HG03045 (cell line): ENCODE measurements around the gene CEP95.

Experiments used
- ATAC-seq: cut with Tn5 transposase; IDR thresholded peaks from one replicate; pipeline ENCODE4 v1.9.1; 2021; ENCODE audit warnings: mild to moderate bottlenecking, moderate library complexity; ENCODE audit not compliant: unreplicated experiment

CEP95 gene

GRCh38 chr17:64509179-64509578, 2.4 kb downstream of the CEP95 start:
- ATAC-seq = no peak

GRCh38 chr17:64515419-64515818, 8.6 kb downstream of the CEP95 start:
- ATAC-seq = no peak

- no peak for ATAC-seq
These were observed 9.1 kb downstream of the CEP95 start for GRCh38 chr17:64515829-64516228.

GRCh38 chr17:64519601-64520000, 12.8 kb downstream of the CEP95 start:
- ATAC-seq = no peak

GRCh38 chr17:64520359-64520758, 13.6 kb downstream of the CEP95 start:
- ATAC-seq = no peak

GRCh38 chr17:64527914-64528313, 21.1 kb downstream of the CEP95 start:
- ATAC-seq = no peak

GRCh38 chr17:64529221-64529620, 22.4 kb downstream of the CEP95 start:
- ATAC-seq = no peak

DNA sequence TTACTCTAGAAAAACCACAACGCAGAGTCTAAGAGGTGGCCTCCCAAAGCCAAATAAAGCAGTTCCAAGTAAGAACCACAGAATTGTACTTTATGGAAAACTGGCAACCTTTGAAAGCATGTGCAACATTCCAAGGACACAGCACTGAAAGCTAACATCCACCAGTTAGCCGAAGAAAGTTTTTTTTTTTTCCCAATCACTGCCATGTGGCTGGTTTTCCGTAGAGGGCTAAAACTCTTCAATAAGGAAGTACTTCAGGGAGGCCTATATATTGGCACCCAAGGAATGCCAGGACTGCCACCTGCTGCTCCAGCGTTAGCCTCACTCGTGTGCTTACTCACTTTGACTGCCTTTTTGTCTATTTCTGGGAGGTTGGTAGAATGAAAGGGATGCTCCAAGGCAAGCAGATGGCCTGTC, 25.2 kb downstream of the CEP95 start:
- ATAC-seq = no peak

GRCh38 chr17:64532409-64532808, 25.6 kb downstream of the CEP95 start:
- ATAC-seq = no peak

- ATAC-seq = no peak
These were observed 27.0 kb downstream of the CEP95 start for GRCh38 chr17:64533784-64534183.

- ATAC-seq = no peak
These were observed 27.4 kb downstream of the CEP95 start for GRCh38 chr17:64534187-64534586.

GRCh38 chr17:64535357-64535756, 28.6 kb downstream of the CEP95 start:
- ATAC-seq = no peak

GRCh38 chr17:64536913-64537312, 30.1 kb downstream of the CEP95 start:
- no peak for ATAC-seq

DNA sequence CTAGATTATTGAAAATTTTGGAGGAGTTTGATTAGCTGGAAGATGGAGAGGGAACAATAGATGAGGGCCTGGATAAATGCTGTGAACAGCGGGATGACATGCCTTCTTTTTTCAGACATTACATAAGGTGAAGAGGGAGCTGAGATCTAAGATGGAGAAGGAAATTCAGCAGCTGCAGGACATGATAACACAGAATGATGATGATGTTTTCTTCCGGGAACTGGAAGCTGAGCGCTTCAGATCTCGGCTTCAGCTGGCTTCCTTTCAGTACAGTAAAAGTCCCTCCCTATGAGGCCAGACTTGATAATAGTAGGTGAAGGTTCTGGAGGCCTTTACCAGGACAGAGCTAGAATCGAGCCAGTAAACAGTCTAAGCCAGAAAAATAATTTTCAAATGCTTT, 30.7 kb downstream of the CEP95 start:
- ATAC-seq = no peak

DNA sequence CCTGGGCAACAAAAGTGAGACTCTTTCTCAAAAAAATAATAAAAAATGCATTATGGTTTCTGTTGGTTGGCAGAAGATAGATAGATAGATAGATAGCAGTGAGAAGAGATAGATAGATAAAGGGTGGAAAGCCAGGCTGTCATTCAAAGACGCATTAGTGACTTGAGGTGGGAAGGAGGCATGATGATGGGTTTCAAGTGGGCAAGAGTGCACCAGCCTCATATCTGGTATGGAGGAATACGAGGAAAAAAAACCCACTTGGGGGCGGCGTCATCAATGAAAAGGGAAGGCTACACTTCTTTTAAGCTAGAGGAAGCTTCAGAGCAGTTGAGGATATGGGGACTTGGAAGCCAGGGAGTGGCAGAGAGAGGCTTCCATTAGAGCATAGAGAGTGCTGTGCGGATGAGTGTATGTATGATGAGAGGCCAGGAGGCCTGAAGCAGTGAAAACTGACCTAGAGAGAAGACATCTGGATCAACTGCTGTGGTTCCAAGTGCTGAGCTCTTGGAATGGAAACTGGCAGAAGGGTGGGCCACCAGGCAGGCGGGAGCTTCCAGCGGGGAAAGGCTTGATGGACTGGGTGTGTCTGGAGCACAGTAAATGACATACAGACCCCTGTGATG, 31.8 kb downstream of the CEP95 start:
- no peak for ATAC-seq

DNA sequence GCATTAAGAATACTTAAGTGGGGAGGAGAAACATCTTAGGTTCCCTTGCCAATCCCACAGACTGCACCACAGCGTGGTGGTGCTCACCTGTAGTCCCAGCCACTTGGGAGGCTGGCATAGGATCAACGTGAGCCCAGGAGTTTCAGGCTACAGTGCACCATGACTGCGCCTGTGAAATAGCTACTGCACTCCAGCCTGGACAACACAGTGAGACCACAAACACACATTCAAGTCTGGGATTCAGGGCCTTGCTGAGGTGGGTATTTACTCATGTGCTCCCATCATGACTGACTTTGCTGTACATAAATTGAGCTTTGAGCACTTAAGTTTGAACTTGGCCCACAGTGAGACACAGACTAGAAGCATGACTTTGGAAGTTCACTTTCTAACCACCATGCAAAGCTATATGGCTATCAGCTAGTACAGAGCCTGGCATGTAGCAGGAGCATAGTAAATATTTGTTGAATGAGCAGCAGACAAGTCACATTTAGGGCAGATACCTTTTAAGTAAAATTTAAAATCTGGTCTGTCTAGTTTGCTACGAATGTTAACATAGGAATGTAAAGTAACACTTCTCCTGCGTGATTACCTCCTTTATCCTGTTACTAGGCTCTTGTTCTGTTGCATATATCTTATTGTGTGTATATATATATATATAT, 33.5 kb downstream of the CEP95 start:
- ATAC-seq = no peak

DNA sequence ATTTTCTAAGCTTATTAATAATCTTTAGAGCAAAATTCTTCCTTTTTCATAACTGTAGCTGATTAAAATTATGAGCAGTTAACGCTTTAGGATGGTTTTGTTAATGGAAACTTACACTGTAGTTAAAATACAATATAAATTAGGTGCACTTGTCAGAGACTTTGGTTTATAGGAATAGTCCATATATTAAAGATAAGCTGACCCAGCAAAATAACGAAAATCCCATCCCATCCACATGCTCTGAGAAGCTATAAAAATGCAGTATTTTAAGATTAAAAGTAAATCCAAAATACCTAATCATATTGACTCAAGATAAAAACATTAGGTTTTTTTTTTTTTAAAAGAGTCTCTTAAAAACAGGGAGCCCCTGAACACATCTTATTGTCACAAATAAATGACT, 38.0 kb downstream of the CEP95 start:
- ATAC-seq = no peak

DNA sequence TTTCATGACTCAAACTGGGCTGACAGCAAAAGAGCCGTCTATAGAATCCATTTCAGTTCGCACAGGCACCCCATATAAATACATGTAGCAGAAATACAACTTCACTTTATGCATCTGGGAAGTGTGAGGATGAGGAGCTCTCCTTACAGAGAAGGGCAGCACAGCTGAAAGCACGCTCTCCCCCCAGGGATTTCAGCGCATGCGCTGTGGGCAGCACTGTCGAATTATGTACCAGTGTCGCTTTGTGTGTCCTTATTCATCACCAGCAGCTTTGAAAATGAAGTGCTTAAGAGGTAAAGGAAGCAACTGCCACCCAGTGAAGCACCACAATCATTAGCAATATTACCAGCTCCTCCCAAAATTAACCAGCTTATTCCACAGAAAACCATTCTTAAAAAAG, 39.9 kb downstream of the CEP95 start:
- no peak for ATAC-seq

- ATAC-seq = no peak
These were observed 40.5 kb downstream of the CEP95 start for GRCh38 chr17:64547319-64547718.

GRCh38 chr17:64551461-64551860, 44.7 kb downstream of the CEP95 start:
- ATAC-seq = no peak

DNA sequence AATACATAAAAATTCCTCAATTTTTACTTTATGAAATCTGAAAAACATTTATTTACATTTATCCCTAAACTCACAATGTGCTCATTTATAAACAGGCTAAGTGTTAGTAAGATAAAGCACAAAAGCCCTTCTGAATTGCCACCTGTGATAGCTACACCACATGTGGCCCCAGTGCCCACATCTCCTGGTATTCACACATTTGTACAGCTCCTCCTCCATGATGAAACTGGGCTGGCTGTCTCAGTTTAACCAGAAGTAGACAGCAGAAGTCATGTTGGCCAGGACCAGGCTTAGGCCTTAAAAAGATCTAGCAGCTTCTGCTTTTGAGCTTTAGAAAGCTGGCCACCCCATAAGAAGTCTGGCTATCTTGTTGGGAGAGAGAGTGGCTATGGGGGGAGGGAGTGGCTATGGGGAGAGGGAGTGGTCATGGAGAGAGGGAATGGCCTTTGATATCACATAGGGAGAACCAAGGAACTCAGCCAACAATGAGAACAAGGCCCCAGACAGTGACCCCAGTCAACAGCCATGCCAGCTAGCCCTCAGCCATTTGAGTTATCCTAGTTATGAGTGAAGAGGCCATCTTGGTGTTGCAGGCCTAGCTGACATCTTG, 47.4 kb downstream of the CEP95 start:
- ATAC-seq = no peak

DNA sequence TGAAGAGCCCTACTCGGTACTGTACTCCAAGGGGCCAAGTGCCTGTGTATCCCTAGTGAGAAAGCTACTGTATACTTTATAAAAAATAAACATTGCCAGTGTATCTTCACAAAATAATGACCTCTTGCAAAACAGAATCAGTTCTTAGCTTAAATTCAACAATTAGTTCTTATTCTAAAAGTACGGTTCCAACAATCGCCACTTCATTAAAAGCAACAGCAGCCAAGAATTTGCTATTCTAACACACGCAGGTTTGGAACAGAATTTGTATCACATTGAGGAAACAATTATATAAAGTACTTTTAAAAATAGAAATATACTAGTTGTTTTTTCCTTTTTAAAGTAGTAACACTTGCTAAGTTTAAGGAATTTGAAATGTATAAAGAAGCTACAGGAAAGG, 48.5 kb downstream of the CEP95 start:
- no peak for ATAC-seq
